Esophagus squamous epithelium (tissue), 4 donors: ENCODE data around the gene GAP43.

Source experiments
- CTCF ChIP-seq, 6 experiments: fragments of 450-650 bp in 4 of 6; fragments of 200-600 bp in 2 of 6; sonication (generic) in 2 of 6; IDR thresholded peaks; one replicate each; pipeline ENCODE4 v1.5.1; 2016 to 2019; ENCODE audit warnings: antibody characterized with exemption in 6 of 6, mild to moderate bottlenecking in 4 of 6, moderate library complexity in 4 of 6
- POLR2A ChIP-seq, 4 donors: fragments of 450-650 bp; IDR thresholded peaks; one replicate each; pipeline ENCODE4 v1.6.1; 2017; ENCODE audit warnings: antibody characterized with exemption in 4 of 4, mild to moderate bottlenecking in 4 of 4, moderate library complexity in 3 of 4

DNA sequence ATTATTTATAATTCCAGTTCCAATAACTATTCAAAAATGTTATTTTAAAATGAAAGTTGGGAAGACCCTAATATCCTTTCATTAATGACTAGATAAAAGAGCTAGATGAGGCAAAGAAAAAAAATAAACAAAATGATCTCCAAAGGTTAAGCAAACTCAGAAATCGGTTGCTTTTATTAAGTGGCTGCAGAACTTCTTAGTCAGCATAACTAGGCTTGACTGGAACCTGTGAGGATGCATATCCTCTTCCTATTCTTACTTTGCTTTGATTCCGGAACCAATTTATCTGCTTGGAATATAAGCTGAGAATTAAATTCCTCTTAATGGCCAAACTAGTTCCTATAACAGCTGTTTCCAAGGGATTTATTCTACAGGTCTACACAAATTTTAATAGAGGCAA is 10.7 kb downstream of the GAP43 start:
- TF ChIP-seq POLR2A (IDR thresholded peaks at IDR 0.05) (no peak), CTCF (IDR thresholded peaks at IDR 0.05) (no peak)
